Measurements from ENCODE around the gene DIS3L2.
A peak's percentile ranks its signal among the peaks of the same experiment; 100 is the strongest.

DIS3L2 gene

DNA sequence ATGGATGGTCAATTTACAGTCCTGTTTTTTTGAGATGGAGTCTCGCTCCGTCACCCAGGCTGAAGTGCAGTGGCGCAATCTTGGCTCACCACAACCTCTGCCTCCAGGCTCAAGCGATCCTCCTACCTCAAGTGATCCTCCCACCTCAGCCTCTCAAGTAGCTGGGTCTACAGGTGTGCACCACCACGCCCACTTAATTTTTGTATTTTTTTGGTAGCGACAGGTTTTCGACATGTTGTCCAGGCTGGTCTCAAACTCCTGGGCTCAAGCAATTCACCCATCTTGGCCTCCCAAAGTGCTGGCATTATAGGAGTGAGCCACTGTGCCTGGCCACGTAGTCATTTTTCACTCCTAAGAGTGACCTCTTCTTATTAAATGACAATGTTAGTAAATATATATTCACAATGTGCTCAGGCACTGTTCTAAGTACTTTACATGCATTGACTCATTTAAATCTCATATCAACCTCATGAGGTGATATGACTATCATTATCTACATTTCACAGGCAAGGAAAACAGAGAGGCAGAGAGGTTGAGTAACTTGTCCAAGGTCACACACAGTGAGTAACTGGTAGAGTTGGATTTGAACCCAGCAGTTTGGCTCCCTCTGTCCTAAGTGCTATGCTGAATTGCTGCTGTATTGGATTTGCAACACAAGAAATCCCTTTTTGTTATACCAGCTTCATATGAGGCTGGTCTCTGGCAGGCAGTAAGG is 5.6 kb upstream of the DIS3L2 start:
- DNase-seq (ENCODE audit: low read depth, low spot score), result no peak

DNA sequence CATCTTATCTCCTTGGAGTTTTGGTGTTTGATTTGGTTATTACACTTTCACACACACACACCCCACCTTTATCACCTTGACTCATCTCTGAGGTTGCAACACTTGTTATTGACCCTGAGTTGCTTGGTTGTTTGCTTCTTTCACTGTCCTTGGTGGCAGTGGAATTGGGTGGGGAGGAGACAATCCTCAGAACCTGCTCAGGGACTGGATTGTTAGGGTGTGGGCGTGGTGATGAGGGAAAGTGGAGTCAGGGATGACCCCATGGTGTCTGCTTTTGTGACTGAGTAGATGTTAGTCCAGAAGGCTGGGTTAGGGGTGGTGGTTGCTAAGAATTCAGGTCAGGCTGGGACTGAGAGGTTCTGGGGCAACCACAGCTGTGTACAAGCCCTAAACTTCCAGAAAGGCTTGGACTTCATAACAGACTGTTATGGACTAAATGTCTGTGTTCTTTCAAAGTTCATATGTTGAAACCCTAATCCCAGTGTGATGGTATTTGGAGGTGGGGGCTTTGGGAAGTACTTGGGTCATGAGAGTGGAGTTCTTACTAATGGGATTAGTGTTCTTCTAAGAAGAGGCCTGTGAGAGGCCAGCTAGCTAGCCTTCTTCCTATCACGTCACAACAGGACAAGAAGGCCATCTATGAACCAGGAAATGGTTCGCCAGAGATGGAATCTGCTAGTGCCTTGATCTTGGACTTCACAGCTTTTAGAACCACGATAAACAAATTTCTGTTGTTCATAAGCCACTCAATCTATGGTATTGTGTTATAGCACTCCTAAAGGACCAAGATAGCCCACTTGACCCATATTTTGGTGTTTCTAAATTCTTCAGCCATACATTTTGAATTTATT is 3.4 kb upstream of the DIS3L2 start:
- DNase-seq (ENCODE audit: low read depth, low spot score), result no peak

DNA sequence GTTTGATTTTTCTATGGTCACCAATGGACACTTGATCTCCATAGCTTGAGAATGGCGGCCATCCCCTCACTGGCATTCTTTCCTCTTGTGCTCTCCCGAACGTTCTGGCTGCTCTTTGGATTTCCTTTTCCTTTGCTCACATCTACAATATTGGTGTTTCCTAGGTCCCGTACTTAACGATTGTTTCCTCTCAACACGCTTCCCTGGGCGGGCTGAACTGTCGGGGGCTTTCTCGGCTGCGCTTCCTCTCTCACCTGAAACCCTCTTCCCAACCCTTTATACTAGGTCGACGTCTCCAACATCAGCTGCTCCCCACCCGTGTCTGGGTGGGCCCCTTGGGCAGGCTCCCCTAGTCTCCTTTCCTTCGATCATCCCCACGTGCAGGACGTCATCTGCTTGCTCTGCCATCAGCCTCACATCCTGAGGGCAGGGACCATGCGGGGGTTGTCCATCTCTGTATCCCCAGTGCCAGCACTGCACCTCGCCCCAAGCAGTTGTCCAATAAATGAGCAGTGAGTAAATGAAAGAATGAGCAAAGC is 634 bp upstream of the DIS3L2 start:
- DNase-seq (ENCODE audit: low read depth, low spot score), result no peak

DNA sequence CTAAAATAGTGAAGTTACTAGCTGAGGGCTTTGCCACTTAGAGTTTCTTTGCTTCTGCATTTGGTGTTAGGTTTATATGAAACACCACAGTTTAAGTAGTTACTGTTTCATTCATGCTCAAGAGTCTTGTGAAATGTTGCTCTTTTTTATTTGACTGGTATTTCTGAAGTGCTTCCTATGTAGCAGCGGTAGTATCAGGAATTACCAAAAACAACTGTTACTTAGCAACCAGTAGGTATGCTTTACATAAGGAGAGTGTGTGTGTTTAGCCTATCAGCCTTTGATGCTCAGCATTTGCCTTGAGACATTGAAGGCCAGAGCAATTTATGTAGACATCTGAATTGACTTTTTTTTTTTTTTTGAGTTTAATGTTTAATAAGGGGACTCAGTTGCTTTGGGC is 3.6 kb downstream of the DIS3L2 start:
- no peak for DNase-seq (ENCODE audit: low read depth, low spot score)

DNA sequence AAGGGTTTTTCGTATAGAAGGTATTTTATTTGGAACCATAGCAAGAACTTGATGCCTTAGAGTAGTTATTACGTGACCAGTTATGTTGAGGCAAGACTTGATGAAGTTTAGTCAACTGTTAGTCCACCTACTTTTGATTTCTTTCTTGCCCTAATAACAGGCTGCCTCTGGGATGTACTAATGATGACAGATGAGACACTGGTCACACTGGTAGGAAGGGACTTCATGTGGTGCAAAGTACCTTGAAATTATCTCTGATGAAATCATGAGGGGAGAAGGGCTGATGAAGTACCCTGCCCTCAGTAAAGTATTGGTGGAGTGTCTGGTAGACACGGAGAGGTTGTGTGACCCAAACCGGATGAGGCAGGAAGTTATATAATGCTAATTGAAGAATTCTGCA is 5.4 kb downstream of the DIS3L2 start:
- no peak for DNase-seq (ENCODE audit: low read depth, low spot score)

DNA sequence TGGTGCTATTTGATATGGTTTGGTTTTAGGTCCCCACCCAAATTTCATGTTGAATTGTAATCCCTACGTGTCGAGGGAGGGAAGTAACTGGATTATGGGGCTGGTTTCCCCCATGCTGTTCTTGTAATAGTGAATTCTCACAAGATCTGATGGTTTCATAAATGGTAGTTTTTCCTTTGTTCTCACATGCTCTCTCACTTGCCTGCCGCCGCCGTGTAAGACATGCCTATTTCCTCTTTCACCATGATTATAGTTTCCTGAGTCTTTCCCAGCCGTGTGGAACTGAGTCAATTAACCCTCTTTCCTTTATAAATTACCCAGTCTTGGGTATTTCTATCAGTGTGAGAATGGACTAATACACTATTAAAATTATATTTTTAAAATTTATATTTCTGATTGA is 7.3 kb downstream of the DIS3L2 start:
- no peak for DNase-seq (ENCODE audit: low read depth, low spot score)

DNA sequence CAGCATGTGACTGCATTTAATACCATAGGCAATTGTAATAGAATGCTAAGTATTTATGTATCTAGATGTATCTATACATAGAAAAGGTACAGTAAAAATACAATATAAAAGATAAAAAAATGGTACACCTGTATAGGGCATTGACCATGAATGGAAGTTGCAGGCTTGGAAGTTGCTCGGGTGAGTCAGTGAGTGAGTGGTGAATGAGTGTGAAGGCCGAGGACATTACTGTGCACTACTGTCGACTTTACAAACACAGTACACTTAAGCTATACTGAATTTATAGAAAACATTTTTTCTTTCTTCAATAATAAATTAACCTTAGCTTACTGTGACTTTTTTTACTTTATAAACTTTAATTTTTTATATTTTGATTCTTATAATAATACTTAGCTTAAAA is 8.9 kb downstream of the DIS3L2 start:
- DNase-seq (ENCODE audit: low read depth, low spot score), result no peak

DNA sequence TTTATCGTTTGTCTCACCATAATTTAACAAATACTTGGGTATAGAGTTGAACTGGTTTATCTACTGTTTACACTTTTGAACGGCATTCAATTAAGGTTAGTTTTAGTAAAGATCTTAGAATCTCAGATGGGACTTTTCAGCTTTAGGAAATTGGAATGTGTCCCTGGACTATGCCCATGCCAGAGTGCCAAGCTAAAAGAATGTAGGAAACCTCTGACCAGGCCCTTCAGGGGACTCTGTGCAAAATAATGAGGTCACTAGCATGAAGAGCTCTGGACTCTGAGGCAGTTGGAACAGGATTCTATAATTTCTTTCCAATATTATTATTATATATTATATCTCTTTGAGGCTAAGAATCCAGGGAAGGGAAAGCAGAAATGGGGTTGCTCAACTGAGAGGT is 13.5 kb downstream of the DIS3L2 start:
- DNase-seq (ENCODE audit: low read depth, low spot score), result no peak

DNA sequence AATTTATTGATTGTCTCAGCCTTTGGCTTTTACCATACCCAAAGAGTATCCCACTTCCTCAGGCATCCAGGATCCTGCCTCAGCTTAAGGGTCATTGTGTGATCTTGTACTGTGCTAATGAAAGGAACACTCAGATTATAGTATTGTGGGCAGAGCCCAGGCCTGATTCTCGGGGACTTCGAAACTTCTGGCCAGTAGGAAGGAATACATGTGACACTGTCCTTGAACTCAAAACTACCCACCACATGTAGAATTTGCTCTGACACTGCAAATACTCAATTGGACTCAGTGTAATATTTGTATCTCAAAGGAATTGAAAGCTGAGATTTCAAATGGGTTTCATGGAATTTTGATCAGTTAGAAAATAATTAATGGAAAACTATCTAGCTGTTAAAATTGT is 15.9 kb downstream of the DIS3L2 start:
- DNase-seq (ENCODE audit: low read depth, low spot score), result no peak

DNA sequence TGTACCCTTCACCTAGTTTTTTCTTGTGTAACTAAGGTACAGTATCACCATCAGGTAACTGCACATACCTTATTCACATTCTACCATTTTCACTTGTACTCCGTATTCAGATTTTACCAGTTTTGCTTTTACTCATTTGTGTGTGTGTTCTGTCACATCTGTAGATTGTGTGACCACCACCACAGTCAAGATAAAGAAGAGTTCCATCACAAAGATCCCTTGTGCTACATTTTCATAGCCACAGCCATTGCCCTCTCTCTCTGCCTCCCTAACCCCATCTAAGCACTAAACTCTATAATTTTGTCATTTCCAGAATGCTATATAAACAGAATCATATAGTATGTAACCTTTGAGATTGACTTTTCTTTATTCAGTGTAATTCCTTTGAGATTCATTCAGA is 23.5 kb downstream of the DIS3L2 start:
- no peak for DNase-seq (ENCODE audit: low read depth, low spot score)

DNA sequence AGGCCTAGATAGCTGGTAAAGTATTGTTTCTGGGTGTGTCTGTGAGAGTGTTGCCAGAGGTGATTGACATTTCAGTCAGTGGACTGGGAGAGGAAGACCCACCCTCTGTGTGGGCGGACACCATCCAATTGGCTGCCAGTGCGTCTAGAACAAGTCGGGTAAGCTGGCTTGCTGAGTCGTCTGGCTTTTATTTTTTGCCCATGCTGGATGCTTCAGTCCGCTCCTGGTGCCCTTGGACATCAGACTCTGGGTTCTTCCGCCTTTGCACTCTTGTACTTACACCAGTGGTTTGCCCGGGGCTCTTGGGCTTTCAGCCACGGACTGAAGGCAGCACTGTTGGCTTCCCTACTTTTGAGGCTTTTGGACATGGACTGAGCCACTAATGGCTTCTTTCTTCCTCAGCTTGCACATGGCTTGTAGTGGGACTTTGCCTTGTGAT is 24.3 kb downstream of the DIS3L2 start:
- DNase-seq (ENCODE audit: low read depth, low spot score), result peak; percentile 67

DNA sequence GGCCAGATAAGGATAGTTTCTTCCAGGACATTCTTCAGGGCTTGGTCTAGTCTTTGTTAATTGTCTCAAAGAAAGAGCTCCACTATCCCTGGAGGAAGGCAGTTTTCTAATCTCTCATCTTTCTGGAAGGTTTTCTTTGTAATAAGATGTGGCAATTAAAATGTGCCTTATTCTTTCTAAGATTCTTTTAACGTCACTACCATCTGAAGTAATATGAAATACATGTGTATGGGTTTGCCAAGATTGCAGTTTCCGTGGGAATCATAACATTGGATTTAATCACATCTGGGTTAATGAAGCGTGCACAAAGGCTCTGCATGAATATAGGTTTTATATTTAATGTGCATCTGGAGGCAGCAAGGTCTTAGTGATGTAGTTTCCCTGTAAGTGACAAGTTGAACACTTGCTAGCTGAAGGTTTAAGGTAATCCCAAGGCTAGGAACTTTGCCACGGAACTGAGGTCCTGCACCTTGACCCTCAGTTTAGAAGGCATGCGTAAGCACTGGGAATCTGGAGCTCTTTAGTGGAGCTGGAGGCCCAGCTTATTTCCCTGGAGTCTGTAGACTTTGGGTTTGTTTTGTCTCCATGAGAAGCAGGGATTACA is 25.7 kb downstream of the DIS3L2 start:
- DNase-seq (ENCODE audit: low read depth, low spot score), result no peak

DNA sequence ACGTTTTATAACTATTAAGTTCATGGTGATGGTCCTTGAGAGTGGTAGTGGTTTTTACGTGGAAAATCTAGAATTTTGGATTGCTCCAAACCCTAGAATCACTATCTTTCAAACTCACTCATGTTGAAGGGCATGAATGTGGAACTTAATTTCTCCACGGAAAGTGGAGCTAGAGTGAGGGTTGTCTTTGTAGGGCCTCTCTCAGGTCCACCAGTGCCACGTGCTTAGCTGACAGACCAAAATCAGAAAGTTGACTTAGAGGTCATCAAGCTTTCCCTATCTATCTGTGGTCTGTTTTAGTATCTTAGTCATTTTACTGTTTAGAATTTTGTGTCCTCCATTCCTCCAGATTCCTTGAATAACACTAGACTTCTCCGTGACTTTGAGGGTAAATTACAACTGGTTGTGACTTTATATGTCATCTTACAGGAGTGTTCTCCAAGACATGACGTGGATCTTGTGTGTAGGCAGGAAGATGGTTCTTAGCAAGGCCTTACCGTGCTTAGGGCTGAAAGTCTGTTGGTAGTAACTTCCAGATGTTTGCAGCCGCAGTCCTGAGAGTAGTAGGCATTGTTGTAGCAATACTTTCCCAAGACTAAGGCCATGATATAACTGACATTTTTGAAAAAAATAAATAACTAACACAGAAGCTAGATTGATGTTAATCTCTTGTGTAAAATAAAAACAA is 26.8 kb downstream of the DIS3L2 start:
- DNase-seq (ENCODE audit: low read depth, low spot score), result no peak

DNA sequence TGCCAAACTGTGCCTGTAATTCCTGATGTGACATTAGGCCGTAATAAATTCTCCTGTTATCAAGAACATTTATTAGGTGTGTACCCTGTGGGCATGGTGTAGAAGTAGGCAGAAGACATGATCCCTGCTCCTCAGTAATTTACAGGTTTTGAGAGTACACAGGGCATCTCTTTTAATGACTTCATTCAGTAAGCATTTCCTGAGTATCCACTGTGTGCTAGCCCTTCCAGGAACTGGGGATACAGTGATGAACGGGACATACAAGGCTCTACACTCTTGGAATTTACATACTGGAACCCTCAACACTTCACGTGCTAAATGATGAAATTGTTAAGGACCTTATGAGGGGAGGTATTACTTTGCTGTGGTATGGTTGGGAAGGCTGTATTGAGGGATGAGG is 30.2 kb downstream of the DIS3L2 start:
- no peak for DNase-seq (ENCODE audit: low read depth, low spot score)

DNA sequence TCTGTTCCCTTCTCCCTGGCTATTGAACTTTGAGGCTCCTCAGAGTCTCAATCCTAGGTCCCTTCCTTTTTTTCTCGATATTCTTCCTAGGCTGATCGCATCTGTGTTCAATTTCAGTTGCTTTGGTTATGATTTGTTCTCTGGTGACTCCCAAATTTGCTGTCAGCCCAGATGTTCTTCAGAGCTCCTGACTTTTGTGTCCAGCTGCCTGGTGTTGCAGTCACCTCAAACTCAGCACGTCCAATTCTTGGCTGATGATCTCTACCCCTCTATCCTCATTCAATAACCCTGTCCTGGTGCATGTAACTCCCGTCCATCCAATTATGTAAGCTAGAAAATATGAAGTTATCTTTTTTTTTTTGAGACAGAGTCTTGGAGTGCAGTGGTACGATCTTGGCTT is 31.4 kb downstream of the DIS3L2 start:
- DNase-seq (ENCODE audit: low read depth, low spot score), result no peak

DNA sequence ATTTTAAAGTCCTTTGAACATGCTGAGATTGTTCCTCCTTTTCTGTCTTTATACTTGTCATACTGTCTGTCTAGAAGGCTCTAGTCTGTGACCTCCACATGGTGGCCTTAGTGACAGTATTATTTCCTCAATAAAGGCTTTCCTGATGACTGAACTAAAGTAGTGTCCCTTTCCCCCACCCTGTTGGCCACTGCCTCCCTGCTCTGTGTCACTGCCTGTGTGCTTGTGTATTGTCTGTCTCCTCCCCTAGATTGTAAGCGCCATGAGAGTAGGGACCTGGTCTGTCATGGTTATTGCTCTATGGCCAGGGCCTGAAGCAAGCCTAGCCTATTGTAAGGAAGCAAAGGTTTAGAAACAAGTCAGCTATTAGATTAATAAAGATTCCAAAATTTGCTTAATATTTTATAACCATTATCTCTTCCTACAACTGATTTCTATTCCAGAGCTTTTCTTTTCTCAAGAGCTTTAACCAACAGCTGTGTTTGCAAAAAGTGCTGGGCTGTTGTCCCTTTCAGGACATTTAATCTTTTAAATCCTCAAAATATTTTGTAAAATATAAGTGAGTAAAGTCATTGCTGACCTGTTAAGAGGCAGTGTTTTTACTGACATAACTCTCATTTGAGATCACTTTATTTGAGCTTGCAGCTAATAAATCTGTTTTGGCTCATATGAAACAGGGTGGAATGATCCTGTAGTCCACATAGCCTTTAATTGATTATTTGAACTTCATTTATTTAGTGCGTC is 35.5 kb downstream of the DIS3L2 start:
- no peak for DNase-seq (ENCODE audit: low read depth, low spot score)

DNA sequence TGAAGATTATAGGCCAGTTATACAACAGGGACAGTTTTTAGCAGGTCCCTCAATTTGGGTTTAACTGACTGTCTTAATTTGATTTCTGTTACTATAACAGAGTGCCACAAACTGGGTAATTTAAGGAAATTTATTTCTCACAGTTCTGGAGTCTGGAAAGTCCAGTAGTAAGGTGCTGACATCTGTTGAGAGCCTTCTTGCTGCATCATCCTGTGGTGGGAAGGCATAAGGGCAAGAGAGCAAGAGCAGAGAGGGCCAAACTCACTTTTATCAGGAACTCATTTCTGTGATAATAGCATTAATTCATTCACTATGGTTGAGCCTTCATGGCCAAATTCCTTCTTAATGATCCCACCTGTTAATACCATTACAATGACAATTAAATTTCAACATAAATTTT is 36.5 kb downstream of the DIS3L2 start:
- DNase-seq (ENCODE audit: low read depth, low spot score), result no peak

DNA sequence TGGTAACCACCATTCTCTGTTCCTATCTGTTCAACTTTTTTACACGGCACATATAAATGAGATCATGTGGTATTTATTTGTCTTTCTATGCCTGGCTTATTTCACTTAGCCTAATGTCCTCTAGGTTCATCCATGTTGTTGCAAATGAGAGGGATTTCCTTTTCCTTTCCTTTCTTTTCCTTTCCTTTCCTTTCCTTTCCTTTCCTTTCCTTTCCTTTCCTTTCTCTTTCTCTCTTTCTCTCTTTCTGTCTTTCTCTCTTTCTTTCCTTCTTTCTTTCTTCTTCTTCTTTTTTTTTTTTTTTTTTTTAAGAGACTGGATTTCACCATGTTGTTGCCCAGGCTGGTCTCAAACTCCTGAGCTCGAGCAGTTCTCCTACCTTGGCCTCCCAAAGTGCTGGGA is 38.9 kb downstream of the DIS3L2 start:
- no peak for DNase-seq (ENCODE audit: low read depth, low spot score)

DNA sequence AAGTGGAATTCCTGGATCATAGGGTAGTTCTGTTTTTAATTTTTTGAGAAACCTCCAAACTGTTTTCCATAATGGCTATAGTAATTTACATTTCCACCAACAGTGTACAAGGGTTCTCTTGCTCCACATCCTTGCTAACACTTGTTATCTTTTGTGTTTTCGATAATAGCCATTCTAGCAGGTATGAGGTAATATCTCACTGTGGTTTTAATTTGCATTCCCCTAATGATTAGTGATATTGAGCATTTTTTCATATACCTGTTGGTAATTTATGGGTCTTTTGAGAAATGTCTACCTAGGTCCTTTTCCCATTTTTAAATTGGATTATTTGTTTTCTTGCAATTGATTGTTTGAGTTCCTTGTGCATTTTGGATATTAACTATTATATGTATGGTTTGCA is 39.6 kb downstream of the DIS3L2 start:
- no peak for DNase-seq (ENCODE audit: low read depth, low spot score)

DNA sequence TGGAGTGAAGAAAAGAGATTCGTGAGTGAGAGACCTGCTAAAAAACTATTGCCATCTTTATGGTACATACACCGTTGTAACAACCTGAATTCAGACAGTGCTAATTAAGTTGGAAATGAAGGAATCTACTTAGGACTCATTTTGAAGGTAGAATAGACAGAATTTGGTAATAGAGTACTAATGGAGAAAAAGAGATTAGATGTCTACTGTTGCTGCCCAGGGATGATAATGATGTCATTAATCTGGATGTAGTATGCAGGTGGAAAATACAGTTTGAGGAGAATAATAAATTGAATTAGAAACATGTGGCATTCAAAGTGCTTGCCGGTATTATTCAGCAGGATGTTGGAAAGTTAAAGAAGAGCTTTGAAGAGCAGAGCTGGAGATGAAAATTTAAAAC is 44.7 kb downstream of the DIS3L2 start:
- DNase-seq (ENCODE audit: low read depth, low spot score), result no peak

DNA sequence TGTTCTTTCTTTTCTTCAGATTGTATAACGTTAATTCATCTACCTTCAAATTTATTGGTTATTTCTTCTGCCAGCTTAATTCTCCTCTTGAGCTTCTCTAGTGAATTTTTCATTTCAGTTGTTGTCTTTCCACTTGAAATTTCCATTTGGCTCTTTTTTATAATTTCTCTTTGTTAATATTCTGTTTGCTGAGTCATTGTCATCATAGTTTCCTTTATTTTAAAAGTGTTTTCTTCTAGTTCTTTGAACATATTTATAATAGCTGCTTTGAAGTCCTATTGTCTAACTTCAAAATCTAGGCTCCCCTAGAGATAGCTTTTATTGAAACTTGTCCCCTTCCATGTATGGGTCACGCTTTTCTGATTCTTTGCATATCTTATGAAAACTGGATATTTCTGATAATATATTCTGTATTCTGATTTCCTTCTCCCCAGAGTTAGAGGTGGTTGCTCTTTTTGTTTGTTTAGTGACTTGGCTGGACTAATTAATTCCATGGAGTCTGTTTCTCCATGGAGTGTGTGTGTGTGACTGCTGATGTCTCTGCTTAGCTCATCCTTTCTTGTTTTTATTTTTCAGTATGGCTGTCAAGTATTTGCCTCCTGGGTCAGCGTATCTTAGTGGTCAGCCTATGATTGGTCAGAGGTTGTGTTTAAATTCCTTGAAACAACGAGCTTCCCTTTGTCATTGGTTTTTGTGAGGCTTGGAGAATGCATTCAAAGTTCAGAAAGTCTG is 47.6 kb downstream of the DIS3L2 start:
- no peak for DNase-seq (ENCODE audit: low read depth, low spot score)

Data from ELF-1 (cell line).